Measurements from ENCODE around the gene LHCGR. TPM values are rescaled to one million over a fixed set of nuclear protein-coding genes. Genes with fewer than 3 reads are reported as not detected.

LHCGR gene
- total RNA-seq = not detected

DNA sequence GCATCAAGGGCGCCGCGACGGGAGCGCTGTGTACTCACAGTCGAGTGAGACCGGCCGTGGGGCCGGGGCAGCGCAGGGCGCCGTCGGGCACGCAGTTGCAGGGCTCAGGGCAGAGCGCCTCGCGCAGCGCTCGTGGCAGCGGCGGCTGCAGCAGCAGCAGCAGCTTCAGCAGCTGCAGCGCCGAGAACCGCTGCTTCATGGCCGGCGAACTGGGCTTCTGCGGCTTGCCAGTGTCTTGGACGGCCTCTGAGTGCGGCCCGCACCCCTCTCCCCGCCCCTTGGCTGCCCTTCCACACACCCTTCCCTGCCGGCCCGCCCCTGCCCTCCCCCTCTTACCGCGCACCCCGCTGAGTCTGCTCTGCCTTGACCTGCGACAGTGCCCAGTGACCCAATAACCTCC lies at the start of gene LHCGR:
TSS of gene LHCGR (minus strand) at position 252 of the 400 bp plus-strand sequence. CDS start at position 199, 53 bp downstream.
- peak; percentile 27 for ATAC-seq
- DNase-seq (ENCODE audit: low spot score) = no peak

DNA sequence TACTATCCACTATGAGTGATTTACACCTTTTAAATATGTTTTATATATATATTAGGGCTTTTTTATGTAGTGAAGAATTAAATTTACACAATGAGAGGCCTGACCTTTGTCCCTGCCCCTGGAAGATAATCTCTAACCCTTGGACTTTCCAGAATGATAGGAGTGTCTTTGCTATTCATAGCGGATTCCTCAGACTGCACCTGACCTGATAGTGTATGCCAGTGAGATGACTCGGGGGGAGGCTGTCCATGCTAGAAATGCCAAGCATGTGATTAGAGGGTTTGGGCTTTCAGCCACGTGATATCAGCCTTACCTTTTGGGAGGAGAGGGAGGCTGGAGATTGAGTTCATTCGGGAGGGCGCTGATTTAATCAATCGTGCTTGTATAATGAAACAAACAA lies 44.1 kb upstream of the LHCGR start:
- no peak for ATAC-seq

DNA sequence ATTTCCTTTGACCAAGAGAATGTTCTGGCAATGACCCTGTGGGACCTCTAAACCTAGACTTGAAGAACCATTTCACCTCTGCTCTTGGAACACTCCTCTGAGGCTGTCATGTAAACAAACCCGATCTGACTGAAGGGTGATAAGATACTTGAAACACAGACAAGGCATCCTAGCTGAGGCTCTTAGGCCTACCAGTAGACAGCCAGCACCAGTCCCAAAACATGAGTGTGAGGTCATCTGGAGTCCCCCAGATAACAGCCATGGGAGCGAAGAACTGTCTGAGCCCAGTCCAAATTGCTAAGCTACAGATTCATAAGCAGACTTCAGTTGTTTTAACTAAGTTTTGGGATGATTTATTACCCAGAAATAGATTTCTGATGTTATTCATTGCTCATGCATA lies 39.5 kb upstream of the LHCGR start:
- no peak for DNase-seq (ENCODE audit: low spot score)
- ATAC-seq = no peak

More for the DNA sequence above, 44.1 kb upstream of the LHCGR start:
- DNase-seq (ENCODE audit: low spot score) = no peak

DNA sequence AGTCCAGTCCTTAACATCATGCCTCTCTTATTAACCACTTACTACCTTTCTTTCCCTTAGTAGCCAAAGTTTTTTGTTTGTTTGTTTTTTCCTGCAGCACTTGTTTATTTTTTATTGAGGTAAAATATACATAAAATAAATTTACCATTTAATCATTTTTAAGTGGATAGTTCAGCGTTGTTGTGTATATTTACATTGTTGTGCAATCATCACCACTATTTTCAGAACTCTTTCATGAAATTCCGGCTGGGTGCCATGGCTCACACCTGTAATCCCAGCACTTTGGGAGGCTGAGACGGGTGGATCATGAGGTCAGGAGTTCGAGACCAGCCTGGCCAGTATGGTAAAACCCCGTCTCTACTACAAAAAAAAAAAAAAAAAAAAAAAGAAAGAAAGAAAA lies 38.1 kb upstream of the LHCGR start:
- no peak for ATAC-seq

DNA sequence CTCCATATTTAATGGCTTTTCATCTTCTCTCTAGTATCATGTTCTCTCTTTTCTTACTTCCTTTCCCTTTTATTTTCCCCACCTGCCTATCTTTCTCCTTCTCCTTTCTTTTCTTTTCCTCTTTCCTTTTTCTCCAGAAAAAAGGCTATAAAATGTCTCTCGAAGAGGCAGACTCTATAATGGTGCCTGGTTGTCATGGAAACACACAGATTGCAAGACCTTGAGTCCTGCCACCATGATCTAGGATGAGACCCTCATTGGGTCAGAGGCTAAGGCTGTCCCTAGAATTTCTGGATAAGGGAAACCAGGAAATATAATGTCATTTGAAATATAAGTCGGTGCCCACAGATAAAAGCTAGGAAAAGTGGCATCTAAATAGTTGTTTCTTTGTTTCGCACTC lies 36.5 kb upstream of the LHCGR start:
- no peak for DNase-seq (ENCODE audit: low spot score)
- ATAC-seq = no peak

More for the DNA sequence above, 38.1 kb upstream of the LHCGR start:
- no peak for DNase-seq (ENCODE audit: low spot score)

DNA sequence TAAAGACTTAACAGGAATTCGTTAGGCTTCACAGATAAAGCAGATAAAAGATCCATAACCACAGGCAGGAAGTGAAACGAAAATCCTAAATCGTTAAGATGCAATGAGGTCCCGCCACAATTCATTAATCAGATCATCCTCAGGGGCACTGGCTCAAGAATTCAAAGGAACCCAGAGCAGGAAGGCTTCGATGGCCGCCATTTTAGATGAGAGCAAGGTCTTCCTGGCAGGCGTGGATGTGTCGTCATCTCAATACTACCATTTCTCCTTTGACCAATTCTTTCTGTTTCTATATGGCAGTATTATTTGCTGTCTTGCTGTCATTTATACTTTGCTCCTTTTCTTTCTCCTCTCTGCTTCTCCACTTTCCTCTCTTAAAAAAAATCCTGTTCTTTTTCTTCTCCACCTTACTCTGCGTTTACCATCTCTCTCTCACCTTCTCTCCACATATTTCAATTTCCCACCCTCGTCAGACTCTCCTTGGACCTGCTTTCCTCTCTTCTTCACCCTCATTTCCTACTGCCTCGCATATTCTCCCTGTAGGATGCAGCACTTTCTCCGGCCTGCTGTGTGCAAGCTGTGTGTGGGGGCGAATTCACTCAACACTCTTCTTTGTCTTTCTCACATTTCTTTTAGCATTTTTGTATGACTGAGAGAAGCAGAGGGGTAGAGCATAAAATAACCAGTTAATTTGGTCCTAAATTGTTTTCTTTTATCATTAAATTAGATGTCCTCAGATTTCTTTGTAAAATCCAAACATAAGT lies 35.1 kb upstream of the LHCGR start:
- no peak for DNase-seq (ENCODE audit: low spot score)
- no peak for ATAC-seq

DNA sequence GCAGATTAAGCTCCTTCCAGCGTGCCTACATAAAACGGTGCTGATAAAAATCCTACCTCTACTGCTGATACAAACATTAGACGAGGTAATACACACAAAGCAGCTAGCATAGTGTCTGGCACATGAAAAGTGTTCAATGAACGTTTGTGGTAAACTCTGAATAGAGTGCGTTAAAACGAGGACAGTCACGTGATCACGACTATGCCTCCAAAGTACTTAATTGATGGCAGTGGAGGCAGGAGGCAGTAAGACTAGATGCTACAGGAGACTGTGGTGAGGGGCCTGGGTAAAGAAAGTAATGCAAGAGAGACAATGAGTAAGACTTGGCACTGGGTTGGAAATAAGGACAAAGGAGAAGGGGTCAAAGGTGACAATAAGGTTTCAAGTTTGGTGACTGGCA lies 32.1 kb upstream of the LHCGR start:
- ATAC-seq (no peak), DNase-seq (ENCODE audit: low spot score) (no peak)

DNA sequence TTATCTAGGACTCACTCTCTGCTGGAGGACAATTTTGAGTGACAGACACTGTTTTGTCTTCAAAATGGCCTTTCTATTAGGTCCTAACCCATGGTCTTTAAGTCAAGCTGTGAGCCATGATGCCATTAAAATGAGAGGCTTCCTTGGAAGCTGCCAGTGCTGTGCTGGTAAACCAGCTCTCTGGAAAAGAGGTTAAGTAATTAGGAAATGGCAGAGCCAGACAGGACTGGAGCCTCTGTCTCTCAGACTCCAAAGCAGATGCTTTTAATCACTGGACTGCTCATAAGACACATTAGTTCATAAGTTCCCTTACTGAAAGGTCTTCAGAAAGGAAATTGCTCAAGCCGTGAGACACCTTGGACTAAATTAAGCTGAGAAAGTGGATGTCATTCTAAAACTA lies 25.8 kb upstream of the LHCGR start:
- no peak for DNase-seq (ENCODE audit: low spot score)
- no peak for ATAC-seq

DNA sequence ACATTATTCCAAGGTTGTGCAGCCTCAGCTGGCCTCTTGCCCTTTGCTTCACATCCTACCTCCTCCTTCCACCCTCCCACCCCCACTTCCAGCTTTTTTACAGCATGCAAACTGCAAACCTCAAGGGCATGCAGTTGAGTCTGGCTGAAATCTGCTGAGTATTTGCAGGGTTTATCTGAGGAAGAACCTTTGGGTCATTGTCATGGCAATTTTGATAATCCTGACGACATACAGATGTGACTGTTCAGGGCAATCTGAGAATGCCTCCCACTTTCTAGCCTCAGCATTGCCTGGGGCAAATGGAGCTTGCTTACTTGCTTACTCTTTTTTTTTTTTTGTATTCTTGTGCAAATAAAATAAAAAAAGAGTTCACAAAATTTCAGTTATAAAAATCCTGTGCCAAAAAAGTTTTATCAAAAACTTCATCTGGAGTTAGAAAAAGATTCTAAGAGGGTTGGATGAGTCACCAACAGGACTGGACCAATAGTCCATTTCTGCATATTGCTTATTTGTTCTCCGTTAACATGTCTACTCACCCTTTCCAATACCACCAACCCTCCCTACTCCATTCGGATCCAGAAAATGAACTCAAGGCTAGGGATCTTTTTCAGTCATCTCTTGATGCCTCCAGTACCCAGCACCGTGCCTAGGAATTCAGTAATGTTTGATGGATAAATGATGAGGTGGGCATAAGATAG lies 23.6 kb upstream of the LHCGR start:
- ATAC-seq (no peak), DNase-seq (ENCODE audit: low spot score) (no peak)

DNA sequence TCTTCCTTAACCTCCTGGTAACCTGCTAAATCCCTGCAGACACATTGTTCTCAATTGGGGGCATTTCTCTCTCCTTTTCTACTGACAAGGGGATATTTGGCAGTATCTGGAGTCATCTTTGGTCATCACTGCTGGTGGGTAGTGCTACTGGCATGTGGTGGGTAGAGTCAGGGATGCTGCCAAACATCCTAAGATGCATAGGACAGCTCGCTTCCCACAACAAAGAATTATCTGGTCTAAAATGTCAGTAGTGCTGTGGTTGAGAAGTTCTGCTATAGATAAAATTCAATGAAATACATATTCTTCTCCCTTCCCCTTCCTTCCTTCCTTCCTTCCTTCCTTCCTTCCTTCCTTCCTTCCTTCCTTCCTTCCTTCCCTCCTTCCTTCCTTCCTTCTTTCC lies 18.7 kb upstream of the LHCGR start:
- DNase-seq (ENCODE audit: low spot score) = no peak
- no peak for ATAC-seq

DNA sequence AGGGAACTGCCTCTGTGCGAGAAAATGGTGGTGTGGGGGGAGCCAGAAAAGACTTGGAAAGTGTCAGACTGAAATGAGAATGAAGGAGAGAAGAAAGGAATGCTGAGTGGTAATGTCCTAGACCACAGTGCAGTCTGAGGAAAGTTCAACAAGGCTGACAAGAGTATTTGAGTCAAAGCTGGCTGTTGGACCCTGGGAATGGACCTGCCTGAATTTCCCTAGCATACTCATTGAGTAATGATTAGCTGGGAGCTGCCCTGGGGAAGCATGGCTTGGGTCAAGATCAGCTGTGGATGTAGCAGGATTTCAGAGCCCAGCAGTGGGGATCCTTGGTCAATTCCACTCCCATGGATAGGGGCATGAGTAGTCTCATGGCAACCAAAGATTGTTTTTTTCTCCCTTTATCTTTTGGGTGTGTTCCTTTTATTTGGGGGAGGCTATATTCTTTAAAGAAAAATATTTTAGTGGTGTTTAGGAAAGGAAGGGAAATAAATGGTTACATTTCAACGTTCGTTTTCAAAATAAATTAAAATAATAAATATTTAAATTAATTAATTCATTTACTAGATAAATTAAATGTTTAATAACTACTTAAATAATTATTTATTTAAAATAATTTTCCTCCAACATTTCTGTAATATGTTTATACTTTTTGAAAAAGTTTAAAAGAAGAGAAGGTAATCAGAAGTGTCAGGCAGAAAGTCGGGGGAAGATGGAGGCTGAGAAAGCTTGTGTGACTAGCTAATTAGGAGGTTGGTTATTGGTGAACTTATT lies 15.9 kb upstream of the LHCGR start:
- no peak for DNase-seq (ENCODE audit: low spot score)
- no peak for ATAC-seq

DNA sequence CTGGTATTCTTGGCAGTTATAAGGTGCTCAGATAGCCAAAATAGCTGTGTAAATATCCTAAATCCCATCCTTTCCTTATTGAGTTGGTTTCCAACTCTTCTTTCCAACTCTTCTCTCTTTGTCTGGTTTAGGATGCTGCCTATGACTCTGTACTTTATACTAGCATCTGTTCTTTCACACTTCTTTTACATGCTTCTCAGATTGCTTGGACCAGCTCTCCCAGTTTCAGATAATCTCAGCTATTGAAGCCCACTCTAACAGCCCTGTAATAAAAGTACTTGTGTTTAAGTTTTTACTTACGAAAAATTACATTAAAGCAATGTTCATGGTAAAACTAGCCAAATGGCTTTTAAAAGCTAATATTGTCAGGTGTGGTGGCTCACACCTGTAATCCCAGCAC lies 14.7 kb upstream of the LHCGR start:
- DNase-seq (ENCODE audit: low spot score) (no peak), ATAC-seq (no peak)

DNA sequence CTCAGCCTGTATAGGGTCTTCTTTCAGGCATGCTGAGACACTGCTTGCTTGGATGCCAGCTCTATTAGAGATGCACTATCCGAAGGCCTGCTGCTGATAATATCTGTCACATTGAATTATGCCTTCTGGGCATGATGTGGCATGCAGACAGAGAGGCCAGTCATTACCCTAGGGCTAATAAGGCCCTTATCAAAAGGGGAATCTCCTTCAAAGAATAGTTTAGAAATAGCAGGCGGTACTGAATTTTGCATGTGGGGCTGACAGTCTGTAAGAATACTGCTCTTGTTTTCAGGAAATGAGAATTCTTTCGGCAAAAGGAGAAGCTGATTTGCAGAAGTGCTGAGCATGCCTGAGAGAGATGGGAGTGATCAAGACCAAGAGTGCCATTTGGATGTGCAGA lies 13.1 kb upstream of the LHCGR start:
- peak; percentile 35 for ATAC-seq
- no peak for DNase-seq (ENCODE audit: low spot score)

DNA sequence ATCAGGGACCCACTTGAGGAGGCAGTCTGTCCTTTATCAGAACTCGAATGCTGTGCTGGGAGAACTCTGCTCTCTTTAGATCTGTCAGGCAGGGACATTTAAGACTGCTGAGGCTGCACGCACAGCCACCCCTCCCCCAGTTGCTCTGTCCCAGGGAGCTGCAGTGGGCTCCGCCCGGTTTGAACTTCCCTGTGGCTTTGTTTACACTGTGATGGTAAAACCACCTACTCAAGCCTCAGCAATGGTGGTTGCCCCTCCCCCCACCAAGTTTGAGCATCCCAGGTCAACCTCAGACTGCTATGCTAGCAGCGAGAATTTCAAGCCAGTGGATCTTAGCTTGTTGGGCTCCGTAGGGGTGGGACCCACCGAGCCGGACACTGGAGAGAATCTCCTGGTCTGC lies 11.8 kb upstream of the LHCGR start:
- DNase-seq (ENCODE audit: low spot score) = no peak
- no peak for ATAC-seq

DNA sequence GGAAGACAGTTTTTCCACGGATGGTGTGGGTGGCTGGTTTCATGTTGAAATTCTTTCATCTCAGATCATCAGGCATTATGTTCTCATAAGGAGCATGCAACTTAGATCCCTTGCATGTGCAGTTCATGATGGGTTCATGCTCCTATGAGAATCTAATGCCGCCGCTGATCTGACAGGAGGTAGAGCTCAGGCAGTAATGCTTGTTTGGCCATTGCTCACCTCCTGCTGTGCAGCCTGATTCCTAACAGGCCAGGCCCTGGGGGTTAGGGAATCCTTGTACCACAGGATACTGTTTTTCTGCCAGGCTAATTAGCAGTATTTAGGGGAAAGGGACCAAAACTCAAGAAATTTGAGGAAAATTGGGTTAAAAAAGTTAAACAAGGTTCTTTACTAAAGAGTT lies 5.3 kb upstream of the LHCGR start:
- no peak for ATAC-seq
- no peak for DNase-seq (ENCODE audit: low spot score)

DNA sequence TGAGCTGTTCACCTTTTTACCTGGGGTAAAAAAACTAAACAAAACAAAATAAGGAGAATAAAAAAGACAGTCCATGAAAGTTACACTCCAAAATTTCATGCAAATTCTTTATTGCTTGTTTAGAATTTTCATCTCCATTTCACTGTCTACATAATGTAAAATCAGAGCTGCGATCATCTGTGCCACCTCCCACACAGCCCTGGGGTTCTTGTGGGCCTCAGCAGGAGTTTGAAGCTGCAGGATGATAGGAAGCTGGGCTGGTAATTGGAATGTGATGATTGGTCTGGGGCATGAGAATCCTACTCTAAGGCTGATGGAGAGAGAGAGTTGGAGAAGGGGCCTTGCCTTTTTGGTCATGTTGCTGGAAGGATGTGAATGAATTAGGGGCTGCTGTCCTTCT lies 4.2 kb upstream of the LHCGR start:
- no peak for DNase-seq (ENCODE audit: low spot score)
- no peak for ATAC-seq

DNA sequence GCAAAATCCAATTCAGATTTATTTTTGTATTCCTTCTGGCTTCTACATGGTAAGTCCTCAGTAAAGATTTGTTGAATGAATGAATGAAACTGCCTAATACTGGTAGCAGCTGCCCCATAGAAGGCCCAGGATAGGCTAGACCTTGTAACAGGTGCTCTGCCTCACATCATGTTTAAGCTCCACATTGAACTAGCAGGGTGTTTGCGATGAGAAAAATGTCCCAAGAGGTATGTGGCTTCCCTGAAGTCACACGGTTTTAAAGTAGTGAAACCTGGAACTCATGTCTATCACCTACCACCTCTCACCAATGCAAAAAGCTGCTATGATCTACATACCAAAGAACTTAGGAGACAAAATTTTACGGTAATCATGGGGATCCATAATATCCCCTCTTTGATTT lies 765 bp upstream of the LHCGR start:
- no peak for ATAC-seq

DNA sequence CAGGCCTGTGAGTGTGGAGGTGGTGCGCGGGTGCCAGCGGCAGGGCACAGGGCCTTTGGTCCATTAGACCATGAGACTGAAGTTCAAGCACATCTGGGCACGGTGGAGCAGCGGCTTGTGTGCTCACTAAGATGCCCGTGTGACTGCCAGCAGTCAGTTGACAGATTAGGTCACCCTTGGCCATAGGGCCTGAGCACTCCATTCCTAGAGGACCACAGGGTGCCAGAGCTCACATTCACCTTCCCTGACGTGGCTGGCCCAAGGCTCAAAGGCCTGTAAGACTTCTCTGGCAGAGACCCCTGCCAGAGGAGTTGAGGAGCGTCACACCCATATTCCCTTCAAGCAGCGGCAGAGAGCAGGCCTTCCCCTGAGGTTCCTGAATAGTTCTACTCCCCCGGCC lies 650 bp downstream of the LHCGR start:
- no peak for DNase-seq (ENCODE audit: low spot score)
- ATAC-seq = no peak

More for the DNA sequence above, 765 bp upstream of the LHCGR start:
- no peak for DNase-seq (ENCODE audit: low spot score)

DNA sequence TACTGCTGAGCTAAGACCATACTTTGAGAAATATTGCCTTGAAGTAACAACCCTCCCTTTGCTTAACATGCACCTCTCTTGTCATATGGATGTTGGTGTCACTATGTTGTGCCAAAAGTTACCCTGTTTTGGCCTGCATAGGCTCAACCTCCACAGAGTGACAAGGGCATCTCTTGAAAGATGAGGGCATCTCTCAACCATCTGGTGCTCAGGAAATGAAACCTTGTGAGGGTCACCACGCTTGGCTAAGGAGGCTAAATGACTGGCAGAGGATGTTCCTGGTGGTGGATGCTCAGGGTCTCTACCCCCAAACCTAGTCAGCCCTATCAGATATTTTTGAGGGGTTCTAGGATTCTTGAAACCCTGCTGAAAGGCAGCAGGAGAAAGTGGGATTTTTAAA lies 2.3 kb downstream of the LHCGR start:
- DNase-seq (ENCODE audit: low spot score) = no peak
- ATAC-seq = no peak

DNA sequence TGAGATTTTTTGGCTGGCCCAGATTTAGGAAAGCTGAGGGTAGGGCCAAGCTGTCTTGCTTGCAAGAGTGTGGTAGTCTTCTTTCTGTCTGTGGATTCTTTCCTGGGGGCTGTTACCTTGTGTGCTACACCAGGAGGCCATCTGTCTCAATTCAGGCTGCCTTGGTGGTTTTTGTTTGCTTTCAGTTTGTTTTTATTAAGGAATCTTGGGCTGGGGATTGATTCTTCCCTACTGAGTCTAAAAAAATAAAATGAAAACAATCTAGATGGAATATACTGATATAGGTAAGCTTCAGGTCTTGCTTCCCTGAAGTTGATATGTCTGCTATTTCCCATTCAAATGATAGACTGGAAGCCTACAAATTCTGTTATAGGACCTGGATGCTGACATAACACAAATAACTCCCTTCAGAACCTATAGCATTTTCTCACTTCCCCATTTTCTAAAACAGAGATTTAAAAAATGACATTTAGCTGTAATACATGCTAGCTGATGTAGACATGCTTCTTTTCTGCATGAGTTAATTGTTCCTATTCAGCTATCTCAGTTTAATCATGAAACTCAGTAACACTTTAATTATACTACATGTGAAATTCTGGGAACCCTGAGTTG lies 5.3 kb downstream of the LHCGR start:
- ATAC-seq = no peak

More for the DNA sequence above, 5.3 kb downstream of the LHCGR start:
- DNase-seq (ENCODE audit: low spot score) = no peak

Measured in left lobe of liver (tissue), 2 donors.